B cell (primary cell): ENCODE measurements around the gene AMDHD2.
"Not testable (repeated sequence)": the region's sequence is repeated elsewhere in the genome, so short reads cannot be mapped to it uniquely, and the experiment has no call there.

Source experiments
- EZH2 ChIP-seq: IDR thresholded peaks from 2 replicates; pipeline ENCODE4 v1.6.1; 2012; ENCODE audit warnings: borderline replicate concordance, low read depth, mild to moderate bottlenecking, moderate library complexity, low read length; ENCODE audit not compliant: insufficient read depth, poor library complexity, severe bottlenecking
- TF ChIP-seq, protein P1 (sequence below): fragments of 200-600 bp; IDR thresholded peaks from one replicate; pipeline ENCODE4 v1.8.0; 2022; ENCODE audit warnings: antibody characterized with exemption, mild to moderate bottlenecking

DNA sequence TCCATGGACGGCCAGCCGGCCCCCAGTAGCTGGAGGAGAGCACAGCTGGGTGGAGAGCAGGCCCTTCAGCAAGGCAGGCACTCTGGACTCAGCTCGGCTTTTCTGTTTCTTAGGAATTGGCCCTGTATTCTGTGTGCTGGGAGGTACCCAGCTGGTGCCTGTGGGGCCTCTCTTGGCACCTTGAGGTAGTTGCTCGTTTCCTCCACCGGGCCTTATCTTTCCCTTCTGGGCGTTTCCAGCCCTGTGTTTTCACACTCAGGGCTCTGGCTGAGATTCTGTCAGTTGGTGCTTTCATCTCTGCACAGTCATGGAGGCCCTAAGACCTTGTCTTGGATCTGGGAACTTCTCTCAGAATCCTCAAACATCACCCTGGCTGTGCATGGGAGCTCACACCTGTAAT lies 47.3 kb downstream of the AMDHD2 start:
- TF ChIP-seq, protein P1, sequence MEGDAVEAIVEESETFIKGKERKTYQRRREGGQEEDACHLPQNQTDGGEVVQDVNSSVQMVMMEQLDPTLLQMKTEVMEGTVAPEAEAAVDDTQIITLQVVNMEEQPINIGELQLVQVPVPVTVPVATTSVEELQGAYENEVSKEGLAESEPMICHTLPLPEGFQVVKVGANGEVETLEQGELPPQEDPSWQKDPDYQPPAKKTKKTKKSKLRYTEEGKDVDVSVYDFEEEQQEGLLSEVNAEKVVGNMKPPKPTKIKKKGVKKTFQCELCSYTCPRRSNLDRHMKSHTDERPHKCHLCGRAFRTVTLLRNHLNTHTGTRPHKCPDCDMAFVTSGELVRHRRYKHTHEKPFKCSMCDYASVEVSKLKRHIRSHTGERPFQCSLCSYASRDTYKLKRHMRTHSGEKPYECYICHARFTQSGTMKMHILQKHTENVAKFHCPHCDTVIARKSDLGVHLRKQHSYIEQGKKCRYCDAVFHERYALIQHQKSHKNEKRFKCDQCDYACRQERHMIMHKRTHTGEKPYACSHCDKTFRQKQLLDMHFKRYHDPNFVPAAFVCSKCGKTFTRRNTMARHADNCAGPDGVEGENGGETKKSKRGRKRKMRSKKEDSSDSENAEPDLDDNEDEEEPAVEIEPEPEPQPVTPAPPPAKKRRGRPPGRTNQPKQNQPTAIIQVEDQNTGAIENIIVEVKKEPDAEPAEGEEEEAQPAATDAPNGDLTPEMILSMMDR = not testable (repeated sequence)
- not testable (repeated sequence) for TF ChIP-seq EZH2
